OCI-M2 (cell line): ENCODE data around the gene RBM5.

Experiments used
- DNase-seq: peaks from one replicate; lab custom pipeline; 2025; ENCODE audit not compliant: unreplicated experiment; lab: John Stamatoyannopoulos, UW

RBM5 gene

DNA sequence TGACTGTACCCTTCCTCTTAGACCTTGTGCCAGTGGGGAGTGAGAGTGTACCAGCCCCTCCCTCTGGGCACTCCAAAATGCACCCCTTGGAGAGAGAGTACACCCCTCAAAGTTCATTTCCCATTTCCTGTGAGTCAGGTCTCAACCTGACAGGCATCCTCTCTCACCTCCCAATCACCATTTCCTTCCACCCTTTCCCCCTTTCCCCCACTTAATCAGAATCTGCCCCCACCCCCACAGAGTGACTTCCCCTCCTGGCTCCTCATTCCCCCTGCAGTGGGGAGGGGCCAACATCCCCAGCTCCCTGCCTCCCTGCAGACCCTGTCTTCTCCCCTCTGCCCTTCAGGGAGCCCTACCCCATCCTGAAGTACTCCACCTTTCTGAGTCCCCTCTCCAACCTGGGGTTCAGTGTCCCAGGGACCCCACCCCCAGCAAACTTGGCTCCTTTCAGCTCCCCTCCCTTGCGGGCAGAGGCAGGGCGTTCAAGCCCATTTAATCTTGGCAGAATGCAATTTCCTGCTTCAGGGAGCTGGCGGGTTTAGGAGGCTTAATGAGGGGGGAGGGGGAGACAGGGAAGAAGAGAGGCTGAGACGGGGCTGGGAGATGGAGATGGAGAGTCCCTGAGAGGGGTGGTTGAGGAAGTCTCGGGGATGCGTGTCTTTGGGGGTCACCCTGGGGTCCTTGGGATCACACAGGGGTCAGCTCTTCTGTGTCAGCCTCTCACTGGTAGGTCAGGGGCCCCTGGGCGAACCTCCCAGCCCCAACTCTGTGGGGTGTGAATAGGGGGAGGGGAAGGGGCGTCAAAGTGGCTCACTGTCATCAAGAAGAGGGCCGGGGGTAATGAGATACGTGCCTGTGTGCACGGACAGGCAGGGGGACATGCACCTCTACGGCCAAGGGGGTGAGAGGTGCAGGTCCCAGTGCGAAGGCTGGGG, 49.8 kb downstream of the RBM5 start:
- DNase-seq, result no peak

- no peak for DNase-seq
Observed at GRCh38 chr3:50139308-50139707, 50.6 kb downstream of the RBM5 start.

DNA sequence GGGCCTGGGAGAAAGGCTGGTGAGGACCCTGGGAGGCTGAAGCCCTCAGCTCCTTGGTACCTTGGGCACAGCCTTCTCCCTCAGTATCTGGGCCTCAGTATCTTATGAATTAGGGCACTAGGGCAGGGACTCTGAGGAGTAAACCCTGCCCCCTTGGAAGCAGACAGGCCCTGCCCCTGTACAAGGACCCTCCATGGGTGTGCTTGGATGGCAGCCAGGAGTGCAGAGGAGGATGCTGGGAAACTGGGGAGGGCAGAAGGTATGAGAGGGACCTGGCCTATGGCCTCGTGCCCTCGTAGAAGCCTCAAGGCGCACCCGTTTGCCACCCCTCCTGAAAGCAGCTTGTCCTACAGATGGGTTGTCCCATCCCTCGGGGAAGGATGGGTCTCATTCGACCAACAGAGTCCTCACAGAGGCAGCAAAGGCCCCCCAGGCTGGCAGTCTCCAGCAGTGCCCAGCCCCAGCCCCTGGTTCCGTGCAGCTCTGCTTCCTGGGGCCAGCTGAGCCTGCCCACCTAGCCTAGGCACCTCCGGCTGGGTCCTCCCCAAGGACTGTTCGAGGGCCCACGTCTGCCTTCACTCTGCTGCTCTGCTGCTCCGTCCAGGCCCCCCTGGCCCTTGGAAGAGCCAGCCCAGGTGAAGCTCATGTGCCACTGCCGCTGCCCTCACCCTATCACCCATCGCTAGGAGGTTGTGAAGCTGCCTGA, 51.2 kb downstream of the RBM5 start:
- DNase-seq, result no peak

- no peak for DNase-seq
Observed at GRCh38 chr3:50140990-50141389, 52.3 kb downstream of the RBM5 start.

DNA sequence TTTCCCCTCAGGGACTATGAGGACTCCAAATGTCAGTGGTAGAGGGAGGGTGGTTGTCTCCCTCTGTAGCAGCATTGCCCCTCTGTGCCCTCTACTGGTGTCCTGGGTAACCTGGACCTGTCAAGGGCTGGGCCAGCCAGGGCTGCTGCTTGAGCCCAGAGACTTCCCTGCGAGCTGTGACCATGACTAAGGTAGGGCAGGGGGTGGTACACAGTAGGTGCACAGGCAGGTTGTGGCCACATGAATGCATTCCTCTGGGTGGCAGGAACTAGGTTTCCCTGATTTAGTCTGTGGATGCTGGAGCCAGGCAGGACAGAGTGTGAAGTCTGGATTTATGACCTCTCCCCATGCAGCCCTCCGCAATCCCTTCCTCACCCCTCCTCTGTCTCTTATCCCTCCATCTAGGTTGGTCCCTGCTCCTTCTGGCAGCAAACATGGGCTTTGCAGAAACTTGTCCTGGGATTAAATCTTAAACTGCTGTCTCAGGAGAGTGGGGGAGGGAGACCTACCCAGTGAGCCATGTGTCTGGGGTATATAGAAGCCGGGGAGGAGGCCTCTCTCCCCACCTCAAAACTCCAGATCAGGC, 57.7 kb downstream of the RBM5 start:
- DNase-seq, result no peak

GRCh38 chr3:50147016-50147415, 58.3 kb downstream of the RBM5 start:
- DNase-seq, result no peak

DNA sequence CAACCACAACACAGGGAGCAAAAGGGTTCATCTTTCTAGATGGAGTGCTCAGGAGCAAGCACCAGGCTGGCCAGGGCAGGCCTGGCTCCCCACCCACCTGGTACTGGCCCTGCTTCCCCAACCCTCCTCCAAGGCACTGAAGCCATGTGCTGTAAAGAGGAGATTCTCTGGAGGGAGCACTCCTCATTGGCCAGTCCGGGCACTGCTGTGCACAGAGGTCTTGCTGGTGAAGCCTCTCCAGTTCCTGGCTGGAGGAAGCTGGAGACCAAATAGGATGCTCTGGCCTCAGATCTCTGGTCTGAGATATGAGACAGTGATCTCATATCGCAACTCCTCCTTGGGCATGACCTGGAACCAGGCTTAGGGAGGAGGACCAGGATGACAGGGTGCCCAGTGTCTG, 58.7 kb downstream of the RBM5 start:
- no peak for DNase-seq

DNA sequence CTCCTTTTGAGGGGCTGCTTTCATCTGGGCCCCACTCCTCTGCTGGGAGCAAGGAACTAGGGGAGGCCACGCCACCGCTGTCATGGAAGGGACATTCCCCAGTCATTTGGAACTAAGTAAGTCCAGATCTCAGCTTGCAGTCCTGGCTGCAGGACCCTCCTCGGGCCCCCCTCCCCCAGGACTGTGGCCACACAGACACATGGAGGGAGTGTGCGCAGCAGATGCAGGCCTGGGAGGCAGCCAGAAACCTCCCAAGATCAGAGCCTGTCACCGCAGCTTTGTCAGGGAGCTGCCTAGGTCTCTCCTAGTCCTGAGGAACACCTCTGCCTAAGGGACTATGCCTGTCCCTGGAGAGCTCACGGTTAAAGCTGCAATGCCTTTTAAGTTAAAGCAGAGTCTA, 59.1 kb downstream of the RBM5 start:
- no peak for DNase-seq

GRCh38 chr3:50150404-50150750, 61.7 kb downstream of the RBM5 start:
- DNase-seq, result no peak

DNA sequence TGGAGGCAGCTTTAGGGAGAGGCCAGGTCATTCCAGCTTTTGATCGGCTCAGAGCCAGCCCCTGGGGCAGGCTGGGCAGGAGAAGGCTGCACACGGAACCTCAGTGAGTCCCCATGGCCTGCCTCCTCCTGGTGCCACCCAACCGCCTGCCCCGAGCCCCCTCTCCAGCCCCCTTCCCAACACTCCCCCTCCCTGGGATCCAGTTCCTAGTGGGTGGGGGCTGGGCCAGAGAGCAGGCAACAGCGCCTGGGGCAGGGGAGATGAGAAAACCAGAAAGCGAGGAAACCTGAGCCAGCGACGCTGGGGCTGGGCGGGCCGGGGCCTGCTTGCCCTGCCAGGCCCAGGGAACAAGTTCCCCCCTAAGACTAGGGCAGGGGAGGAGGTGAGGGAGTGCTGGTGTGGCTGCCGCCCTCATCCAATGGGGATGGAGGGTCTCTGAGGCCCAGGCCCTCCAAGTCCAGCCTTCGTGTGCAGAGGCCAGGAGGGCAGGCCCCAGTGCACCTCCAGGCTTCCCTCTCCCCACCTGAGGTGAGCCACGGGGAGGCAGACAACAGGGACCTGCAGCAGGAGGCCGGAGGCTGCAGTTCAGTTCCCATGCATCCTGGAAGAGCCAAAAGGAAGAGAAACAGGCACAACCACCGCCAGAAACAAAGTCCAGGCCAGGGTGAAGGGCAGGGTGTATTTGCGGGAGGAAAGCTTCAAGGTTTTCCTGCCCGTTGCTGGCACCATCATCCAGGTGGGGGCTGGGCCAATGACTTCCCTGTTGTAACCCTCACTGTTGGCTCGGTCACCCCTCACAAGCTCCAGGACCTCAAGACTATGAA, 62.4 kb downstream of the RBM5 start:
- no peak for DNase-seq

DNA sequence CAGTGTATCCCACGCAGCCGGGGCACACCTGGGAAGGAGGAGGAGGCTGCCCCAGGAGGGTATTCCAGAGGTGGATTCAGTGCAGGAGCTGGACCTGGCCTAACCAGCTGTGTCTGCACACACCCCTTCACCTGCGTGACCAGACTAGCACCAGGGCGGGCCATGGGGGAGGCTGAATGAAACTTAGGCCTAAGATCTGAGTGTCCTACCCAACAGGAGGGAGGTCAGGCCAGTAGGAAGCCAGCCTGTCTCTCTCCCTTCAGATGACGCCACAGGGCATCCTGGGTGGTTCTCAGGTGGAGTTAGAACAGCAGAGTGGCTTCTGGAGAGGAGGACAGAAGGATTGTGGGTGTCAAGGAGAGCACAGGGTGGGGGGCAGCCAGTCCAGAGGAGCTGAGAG, 63.0 kb downstream of the RBM5 start:
- DNase-seq, result no peak

DNA sequence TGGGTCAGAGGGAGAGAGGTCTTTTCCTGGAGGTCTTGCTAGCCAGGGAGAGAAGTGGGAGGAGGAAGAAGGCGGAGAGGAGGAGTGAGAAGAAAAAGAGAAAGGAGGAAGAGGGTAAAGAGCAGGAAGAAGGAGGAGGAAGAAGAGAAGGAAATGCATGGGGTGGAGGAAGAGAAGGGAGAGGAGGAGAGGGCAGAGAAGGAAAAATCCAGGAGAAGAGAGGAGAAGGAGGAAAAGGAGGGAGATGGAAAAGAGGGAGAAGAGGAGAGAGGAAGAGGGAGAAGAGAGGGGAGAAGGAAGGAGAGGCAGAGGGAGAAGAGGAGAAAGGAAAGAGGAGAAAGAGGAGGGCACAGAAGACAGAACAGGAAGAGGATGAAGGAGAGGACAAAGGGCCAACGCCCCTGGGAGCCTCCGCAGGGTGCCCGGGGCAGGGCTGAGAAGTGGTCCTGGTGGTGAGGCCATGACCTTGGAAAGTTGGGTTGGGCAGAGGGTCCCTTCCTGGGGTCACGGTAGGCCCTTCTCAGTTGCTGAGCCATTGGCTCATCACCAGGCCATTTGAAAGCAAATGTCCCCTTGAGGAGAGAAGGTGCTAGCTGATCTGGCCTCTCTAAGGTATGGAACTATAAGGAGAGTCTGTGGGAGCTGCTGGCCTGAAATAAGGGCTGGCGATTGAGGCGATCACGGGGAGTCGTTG, 65.2 kb downstream of the RBM5 start:
- no peak for DNase-seq

DNA sequence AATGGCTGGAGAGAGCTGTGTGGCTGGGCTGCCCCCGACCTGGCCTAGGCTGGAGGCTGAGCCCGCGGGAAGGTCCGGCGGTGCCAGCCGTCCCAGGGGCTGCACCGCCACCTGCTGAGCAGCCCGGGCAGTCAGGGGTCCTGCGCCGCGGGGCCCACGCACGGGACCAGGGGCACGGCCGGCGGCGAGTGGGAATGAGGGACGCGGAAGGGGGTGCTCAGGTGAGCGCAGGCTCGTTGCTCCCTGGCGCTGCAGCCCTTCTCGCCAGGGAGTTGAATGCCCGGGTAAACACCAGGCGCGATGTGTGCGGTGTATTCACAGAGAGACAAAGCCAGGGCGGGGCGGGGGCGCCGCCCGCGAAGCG, 65.7 kb downstream of the RBM5 start:
- DNase-seq, result no peak

DNA sequence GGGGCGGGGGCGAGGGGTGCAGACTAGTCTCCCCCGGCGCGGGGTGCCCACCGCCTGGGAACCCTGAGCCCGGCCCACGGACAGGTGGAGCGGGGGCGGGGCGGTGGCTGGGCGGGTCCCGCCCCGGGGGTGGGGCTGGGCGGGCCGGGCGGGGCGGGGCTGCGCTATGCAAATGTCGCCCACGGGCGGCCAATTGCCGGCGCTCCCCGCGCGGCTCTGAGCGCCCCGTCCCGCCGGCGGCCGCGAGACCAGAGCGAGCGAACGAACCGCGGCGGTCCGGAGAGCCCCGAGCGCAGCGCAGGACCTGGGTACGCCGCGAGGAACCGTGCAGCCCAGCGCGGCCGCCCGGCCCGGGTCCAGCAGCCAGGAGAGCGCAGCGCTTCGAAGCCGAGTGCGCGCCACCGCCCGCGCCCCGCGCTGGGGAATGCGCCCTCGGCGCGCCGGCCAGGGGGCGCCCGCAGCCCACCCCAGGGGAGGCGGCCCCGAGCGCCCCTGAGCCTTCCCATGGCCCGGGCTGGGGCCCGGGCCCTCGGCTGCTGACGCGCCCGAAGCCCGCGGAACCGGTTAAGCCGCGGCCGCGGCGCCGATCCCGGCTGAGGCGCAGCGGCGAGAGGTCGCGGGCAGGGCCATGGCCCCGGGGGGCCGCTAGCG, 66.2 kb downstream of the RBM5 start, which contains the start of gene SEMA3F:
Gene SEMA3F (plus strand): TSS at position 485 of the 651 bp plus-strand sequence. CDS start 4,299 bp downstream, outside the sequence.
- DNase-seq, result no peak

GRCh38 chr3:50155491-50155878, 66.8 kb downstream of the RBM5 start:
- no peak for DNase-seq

GRCh38 chr3:50155891-50156290, 67.2 kb downstream of the RBM5 start:
- DNase-seq, result no peak

DNA sequence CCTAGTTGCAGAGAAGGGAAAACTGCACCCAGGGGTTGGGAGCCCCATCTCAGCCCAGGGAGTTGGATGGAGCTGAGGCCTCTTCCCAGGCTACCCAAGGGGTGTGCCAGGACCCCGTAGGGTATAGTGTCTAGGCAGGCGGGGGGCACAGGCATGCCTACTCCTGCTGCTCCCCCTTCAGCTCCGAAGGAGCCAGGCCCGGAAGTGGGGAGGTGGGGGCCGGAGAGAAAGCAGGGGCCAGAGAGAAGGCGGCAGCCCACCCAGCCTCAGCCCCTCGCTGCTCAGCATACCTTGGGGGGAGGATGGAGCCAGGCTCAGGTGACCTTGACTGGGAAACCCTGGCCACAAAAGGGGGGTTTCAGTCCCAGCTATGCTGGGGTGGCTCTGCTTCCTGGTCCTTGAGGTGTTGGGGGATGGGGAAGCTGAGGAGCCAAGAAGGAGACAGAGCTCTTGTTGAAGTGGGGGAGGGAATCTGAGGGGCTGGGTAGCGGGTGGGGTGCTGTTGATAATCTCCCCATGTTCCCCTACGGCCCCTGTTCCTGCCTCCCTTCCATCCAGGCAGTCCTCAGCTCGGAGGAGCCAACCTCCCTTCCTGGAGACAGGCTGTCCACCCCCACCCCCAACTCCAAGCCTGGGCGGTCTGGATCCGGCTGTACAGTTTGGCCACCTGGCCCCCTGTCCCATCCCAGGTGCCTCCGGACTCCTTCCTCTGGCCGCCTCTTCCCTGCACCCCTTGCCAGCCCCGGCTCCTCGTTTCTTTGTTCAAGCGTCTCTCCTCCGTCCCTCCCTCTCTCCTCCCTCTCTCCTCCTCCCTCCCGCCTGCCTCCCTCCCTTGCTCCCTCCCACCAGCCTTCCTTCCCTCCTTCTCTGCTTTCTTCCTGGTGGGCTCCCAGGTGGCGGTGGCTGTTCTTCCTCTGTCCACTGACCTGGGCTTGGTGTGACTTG, 68.1 kb downstream of the RBM5 start:
- DNase-seq, result no peak

DNA sequence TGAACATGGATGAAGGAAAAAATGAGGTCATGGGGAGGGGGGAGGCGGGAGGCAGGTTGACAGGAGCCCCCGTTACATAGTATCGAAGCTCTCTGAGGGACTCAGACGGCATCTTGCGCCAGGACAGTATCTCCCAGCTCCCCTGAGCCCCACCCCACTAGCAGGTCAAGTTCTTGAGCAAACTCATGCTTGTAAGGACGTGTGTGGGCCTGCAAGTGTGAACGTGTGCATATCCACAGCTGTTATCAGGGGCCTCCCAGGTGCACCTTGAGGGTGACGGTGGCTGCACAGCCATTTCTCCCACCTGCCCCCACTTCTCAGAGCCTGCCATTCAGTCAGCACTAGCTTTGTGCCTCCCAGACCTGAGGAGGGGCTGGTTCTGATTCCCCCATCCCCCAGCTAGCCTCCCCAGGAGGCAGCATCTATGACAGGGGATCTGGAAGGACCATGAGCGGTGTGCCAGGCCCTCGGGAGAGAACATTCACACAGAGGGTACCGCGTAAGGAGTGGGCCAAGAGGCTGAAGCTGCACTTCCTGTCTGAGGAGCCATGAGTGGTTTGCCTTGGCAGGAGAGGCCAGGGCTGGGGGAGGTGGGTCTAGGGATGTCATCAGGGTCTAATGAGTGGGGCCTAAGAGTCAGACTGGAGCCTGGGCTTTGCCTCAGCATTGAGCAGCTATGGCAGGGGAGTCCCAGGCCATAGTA, 69.3 kb downstream of the RBM5 start:
- no peak for DNase-seq
